GM21390 (cell line): ENCODE results near the gene SCN1B.

Experiments
- ATAC-seq: cut with Tn5 transposase; IDR thresholded peaks from one replicate; pipeline ENCODE4 v1.9.1; 2021; ENCODE audit not compliant: unreplicated experiment

SCN1B gene

DNA sequence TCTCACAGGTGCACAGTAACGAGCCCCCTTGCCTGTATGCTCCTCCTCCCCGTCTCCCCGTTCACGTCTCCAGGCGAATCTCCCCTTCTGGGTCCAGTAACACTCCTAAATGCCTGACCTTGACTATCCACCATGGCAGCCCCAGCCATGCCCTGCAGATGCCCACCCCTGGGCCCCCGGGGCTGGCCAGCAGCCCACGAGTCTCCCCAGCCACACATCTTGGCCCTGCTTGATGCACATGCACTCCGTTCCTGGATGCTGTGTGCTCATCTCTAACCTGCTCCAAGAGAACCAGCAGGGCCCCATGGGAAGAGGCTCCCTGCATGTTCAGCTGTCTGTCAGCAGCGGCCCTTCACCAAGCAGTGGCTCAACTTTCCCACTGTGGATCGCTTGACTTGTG is 43.2 kb downstream of the SCN1B start:
- ATAC-seq: no peak

DNA sequence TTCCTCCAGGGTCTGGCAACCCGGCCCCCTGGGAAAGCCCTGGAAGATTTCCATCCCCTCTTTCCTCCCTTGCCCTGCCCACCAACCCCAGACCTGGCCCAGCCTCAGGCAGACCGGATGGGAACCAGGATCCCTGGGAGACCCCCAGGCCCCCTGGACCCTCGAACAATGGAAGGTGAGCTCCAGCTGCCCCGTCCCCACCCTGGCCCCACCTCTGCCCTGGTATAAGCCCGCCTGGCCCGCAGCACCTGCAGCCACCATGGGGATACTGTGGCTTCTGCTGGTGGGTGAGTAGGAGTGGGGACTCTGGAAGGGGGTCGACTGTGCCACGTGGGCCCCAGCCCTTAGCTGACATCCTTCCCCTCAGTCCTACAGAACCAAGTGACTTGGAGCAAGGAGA is 43.7 kb downstream of the SCN1B start:
- no peak for ATAC-seq

DNA sequence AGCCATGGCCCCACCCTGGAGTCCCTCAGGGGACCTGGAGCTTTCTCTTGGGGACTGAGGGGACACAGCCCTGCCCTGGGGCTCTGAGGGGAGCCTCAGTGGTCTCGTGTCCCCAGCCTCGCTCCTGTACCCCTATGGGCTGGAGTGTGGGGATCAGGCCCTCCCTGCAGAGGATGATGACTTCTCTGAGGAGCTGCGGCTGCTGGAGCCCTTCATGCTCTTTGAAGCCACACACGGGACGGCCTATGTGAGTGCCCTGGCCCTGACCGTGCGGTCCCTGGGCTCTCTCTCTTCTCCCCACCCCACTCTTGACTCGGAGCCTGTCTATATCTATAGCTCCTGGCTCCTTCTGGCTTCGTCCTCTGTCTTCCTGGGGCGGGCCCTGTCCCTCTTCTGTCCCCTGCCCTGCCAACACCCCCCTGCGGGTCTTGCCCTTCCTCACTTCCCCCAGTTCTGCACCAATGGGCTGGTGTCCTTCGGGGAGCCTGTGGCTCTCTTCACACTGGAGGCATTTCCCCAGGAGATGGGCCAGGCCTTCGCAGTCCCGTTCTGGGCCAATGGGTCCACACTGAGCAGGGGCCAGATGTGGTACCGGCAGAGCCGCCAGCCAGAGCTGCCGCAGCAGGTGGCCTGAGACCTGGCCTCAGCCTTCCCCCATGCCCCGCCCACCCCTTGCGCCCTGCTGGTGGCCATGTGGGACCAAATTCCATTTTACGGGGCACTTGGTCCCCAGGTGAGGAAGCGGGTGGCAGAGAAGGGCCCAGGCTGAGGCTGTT is 44.3 kb downstream of the SCN1B start:
- ATAC-seq: no peak

DNA sequence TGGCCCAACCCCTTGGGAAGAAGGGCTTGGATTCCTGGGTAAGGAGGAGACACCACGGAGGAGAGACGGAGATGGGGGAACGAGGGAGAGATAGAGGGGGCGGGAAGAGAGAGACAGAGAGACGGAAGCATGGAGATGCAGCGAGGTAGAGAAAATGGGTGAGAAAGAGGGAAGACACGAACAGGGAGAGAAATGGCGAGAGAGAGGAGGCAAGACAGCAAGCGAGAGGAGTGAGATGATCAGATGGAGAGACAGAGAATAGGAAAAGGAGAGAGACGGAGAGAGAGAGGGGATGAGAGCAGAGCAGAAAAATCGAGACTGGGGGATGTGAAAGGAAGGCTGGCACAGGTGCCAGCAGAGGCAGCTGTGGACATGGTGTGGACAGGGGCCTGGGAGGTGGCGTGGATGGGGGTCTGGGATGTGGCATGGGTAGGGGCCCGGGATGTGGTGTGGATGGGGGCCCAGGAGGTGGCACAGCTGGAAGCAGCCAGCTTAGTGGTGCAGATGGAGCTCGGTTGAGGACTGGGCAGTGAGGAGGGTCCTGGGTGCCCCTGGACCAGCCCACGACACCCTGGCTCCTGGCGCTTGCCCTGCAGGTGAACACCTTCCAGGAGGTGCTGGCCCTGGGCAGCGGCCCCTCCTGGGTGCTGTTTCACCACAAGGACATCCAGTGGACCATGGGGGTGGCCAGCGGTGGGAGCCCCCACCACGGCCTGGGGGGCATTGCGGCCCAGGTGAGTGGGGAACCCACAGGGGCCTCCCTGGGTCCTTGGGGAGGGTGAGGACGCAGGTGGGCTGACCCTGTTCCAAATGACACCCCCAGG is 45.1 kb downstream of the SCN1B start:
- no peak for ATAC-seq

DNA sequence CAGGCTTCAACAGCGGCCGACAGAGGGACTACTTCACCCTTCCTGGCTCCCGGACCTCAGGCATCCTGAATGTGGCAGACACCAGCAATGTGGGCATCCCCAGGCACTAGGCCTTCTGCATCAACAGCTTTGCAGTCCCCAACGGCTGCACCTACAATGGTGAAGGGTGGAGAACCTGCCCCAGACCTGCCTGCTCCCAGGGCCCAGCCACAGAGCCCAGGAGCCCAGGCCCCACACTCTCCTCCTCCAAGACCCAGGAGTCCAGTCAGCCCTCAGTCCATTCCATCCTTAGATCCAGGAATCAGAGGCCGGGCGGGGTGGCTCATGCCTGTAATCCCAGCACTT is 45.7 kb downstream of the SCN1B start:
- no peak for ATAC-seq

DNA sequence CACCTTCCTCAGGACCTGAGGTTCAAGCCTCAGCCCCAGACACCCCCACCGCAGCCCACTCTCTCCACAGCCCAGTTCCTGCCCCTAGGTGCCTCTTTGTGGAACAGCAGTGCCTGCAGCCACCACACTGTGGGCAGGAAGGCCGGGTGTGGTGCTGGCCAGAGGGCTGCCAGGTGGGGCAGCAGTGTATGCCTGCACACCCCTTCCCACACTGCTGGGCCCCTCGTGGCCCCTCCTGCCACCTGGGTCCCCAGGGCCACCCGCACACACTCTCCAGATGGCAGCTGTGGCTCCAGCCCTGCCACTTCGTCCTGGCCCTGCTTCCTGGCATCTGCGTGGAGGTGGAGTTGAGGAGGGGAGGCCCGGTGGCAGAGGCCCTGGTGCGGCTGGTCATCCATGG is 46.4 kb downstream of the SCN1B start:
- no peak for ATAC-seq

DNA sequence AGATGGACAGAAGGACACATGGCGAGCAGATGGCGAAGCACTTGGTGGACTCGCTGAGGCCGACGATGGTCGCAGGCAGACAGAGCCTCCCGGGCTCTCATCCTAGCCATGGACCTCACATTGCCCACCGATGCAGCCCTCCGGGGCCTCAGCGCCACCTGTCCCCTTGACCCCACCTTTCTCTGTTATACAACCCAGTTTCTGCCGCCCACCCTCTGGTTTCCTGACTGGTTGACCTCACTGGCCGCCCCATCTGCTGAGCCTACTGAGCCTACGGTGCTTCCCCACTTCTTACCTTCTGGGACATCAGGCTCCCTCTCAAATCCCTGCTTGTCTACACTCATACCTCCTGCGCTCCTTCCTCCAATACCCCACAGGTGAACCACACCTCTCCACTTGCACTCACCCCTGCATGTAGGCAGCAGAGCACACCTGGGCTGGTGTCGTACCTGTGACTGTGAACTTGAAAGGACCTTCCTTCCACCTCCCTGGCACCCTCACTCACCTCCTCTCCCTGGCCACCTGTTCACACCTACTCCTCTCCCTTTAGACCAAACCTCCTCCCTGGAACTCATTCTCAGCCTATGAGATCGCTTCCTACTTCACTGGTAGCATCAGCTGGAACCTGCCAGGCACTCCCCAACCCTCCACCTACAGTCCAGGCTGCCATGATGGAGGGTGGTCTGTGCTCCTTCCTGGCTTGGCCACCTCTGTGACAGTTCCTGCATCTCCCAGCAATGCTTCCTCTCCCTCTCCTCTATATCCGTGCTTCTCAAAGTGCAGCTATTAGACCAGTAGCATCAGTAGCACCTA is 47.3 kb downstream of the SCN1B start:
- no peak for ATAC-seq

DNA sequence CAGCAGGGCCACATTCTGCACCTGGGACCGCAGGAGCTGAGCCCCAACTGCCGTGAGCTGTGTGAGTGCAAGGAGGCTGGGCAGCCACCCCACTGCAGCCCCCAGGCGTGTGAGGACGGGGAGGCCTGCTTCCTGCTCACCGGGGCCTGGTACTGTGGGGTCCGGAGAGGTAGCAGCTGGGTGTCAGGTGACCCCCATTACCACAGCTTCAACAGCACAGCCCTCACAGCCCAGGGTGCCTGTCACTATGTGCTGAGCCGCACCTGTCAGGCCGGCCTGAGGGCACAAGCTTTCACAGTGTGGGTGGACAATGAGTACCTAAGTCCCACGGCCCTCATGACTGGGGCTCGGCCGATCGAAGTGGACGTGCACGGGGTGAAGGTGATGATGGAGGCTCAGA is 49.6 kb downstream of the SCN1B start:
- ATAC-seq: no peak

DNA sequence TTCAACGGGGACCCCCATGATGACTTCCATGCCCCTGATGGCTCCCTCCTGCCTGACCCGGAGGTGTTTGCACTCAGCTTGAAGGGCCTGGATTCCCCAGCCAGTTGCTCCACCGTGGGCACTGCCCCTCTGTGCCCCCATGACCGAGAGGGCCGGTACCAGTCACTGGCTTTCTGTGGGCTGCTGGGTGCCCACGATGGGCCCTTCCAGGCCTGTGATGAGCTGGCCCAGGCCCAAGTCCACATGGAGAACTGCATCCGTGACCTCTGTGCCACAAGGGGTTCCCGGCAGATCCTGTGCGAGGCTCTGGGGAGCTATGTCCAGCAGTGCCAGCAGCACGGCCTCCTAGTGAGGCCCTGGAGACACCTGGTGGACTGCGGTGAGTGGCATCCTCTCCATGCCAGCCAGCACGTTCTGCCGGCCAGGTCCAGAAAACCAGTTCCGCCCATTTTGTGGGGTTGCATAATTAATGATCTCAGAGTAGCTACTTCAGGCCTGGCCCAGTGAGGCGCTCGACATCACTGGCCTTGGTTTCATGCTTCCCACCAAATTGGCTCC is 50.4 kb downstream of the SCN1B start:
- no peak for ATAC-seq

DNA sequence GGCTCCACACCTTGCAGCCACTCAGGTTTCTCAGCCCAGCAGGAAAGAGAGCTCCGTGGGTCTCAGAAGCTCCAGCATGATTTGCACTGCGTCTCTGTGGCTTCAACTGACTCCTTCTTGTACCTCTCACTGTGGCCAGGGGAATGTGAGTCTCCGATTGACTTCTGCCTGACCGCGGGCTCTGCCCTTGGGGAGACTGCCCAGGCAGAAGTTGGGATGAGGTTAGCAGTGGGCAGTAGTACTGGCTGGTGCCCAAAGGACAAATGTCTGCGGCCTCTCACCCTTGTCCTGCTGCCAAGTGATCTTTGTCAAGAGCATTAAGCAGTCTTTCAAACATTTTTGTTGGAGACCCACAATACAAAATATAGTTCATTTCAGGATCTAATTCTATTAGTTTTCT is 50.9 kb downstream of the SCN1B start:
- no peak for ATAC-seq

DNA sequence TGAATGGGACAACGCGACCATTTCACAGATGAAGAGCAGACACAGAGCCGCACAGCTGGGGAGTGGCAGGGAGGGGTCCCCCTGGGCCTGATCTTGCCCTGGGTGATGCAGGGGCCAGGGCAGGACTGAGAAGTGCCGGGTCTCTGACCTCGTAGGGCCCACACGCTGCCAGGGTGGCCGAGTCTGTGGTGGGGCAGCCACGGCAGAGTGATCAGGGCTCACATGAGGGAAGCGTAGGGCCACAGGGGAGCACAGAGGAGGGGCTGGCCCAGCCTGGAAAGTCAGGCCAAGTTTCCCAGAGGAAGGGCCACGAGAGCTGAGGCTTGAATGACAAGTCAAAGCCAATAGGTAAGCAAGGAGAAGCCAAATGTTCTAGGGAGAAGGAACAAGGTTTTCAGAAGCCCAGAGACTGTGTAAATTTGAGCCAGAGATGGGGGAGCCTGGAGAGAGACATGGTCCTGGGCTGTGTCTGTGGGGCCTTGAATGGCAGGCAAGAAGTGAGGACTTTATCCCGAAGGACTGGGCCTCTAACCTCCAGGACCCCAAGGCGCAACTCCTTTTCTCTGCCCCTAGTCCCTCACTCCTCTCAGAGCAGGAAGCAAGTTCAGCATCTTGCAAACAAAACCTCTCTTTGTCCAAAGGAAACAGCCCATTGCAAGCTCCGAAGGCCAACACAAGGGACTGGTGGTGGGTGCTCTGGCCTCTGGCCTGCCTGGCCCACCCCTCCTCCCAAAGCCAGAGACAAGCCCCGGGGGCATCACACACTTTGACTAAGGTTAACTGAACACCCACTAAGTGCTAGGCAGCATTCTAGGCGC is 53.6 kb downstream of the SCN1B start:
- ATAC-seq: no peak

DNA sequence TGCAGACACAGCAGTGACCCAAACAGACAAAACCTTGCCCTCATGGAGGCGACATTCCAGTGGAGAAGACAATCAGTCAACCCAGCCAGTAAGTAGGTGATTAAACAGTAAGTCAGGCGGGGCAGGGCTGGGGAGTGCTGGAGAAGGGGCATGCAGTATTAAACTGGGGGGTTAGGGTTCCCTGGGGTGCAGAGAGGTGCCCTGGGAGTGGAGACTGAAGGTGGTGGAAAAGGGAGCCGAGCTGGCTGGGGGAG is 54.2 kb downstream of the SCN1B start:
- no peak for ATAC-seq

DNA sequence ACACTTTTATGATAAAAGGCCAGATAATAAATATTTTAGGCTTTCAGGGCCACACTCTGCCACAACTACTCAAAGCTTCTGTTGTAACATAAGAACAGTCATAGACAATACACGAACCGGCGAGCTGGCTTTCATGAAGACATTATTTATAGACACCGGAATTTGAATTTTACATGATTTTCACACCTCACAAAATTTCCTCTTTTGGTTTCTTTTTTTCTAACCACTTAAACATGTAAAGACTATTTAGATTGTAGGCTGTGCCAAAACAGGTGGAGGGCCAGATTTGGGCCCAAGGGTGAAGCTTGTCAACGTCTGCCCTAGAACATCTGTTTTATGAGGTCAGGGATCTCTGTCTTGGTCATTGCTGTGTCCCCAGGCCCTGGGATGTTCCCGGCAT is 55.7 kb downstream of the SCN1B start:
- ATAC-seq: no peak

DNA sequence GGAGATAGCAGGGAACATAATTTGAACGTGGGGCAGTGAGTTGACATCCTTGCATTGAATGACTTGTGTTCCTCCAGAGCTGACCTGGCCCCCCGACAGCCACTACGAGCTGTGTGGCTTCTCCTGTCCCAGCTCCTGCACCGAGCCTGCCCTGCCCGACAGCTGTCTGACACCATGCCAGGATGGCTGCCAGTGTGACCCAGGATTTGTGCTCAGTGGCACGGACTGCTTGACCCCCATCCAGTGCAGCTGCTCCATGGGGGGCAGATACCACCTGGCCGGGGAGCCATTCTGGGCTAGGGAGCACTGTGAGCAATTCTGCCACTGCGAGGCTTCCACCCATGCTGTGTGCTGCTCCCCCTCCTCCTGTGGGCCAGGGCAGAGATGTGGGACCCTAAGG is 56.2 kb downstream of the SCN1B start:
- no peak for ATAC-seq

DNA sequence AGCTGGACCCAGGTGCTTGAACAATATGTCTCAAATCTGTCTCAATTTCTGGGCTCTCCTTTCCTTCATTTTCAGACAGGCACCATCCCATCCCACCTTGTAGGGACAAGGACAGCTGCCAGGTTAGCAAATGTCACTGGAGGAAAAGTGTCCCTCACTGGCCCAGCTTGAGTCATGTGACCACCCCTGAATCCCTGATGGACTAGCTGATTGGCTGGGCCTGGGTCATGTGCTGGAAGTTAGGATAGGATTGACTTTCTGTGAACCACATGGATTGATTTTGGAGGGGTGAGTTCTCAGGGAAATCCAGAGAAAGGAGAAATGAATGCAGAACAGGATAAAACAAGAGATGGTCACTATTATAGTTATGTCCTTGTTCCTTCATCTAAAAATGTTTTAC is 57.1 kb downstream of the SCN1B start:
- ATAC-seq: no peak

DNA sequence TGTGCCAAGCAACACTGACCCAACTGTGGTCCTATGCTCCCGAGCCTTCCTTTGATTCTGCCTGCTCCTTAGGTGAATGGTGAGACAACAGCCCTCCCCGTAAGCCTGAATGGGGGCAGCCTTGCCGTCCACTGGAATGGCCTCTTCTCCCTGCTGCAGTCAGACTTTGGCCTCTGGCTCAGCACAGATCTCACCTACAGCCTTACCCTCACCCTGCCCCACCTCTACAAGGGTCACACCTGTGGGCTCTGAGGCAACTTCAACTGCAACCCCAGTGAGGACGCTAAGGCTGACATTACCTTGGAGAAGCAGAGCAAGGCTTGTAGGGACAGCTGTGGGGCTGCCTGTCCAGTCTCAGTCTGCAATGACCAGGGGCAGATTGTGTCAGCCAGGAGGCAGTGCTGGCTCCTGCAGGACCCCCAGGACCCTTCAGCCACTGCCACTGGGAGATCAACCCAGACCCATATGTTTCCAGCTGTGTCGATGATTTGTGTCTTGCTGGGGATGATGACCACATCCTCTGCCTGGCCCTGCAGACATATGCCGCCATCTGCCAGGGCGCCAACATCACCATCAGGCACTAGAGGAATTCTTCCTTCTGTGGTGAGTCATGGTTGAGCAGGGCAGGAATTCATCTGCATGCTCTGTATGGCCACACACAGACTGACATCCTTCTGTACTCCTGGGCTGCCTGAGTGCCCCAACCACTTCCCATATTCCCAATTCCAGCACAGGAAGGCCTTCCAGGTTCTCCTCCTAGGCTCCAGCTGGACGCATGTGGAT is 58.1 kb downstream of the SCN1B start:
- ATAC-seq: no peak

DNA sequence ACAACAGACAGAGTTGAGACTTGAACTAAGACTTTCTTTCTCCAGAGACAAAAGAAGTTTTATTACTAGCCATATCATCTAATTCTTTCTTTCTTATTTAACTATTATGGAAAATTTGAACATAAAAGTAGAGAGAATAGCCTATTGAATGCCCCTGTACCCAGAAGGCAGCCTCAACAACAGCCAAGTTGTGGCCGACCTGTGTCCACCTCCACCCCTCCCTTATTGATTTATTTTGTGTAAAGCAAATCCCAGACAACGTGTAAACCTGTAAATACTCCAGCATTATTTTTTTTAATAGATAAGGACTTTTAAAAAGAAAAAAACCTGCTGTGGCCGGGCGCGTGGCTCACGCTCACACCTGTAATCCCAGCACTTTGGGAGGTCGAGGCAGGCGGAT is 59.3 kb downstream of the SCN1B start:
- no peak for ATAC-seq
